ENCODE measurements around the gene RAB14. TPM values are rescaled to one million over a fixed set of nuclear protein-coding genes. Genes with fewer than 3 reads are reported as not detected.

The RAB14 gene
- 48.9 to 52.9 TPM (median 50.1 TPM) in 5 replicates for total RNA-seq (2022; extraction: Qiagen RNA extraction)

GRCh38 chr9:121201738-121202533 is at the start of gene RAB14:
TSS of gene RAB14 (minus strand) at chr9:121201869. CDS start at chr9:121193412, 8,457 bp downstream.

Other genes with a start within 250 kb of the RAB14 start
- 10.8 to 13.7 TPM (median 11.3 TPM) in 5 replicates for gene C5, start 151.6 kb downstream of the RAB14 start, total RNA-seq (2022; extraction: Qiagen RNA extraction)
- 4.3 to 6.7 TPM (median 5.5 TPM) in 5 replicates for gene CNTRL, start 126.9 kb downstream of the RAB14 start, total RNA-seq (2022; extraction: Qiagen RNA extraction)
- gene GSN, start 66.3 kb upstream of the RAB14 start, total RNA-seq (2022; extraction: Qiagen RNA extraction) = 81.3 to 97.6 TPM (median 89.3 TPM) in 5 replicates
- 399 to 563 TPM (median 405 TPM) in 5 replicates for gene STOM, start 168.4 kb upstream of the RAB14 start, total RNA-seq (2022; extraction: Qiagen RNA extraction)